ENCODE data around the gene ADAM11.

Gene ADAM11

GRCh38 chr17:44757045-44757917 lies 1.5 kb upstream of the ADAM11 start:
- Histone ChIP-seq H3K27ac (no peak overlapping the region), H3K4me3 (no peak overlapping the region)

- no peak overlapping the region for H3K4me3 ChIP-seq
- no peak overlapping the region for H3K27ac ChIP-seq
Observed at GRCh38 chr17:44757918-44758413, 822 bp upstream of the ADAM11 start.

DNA sequence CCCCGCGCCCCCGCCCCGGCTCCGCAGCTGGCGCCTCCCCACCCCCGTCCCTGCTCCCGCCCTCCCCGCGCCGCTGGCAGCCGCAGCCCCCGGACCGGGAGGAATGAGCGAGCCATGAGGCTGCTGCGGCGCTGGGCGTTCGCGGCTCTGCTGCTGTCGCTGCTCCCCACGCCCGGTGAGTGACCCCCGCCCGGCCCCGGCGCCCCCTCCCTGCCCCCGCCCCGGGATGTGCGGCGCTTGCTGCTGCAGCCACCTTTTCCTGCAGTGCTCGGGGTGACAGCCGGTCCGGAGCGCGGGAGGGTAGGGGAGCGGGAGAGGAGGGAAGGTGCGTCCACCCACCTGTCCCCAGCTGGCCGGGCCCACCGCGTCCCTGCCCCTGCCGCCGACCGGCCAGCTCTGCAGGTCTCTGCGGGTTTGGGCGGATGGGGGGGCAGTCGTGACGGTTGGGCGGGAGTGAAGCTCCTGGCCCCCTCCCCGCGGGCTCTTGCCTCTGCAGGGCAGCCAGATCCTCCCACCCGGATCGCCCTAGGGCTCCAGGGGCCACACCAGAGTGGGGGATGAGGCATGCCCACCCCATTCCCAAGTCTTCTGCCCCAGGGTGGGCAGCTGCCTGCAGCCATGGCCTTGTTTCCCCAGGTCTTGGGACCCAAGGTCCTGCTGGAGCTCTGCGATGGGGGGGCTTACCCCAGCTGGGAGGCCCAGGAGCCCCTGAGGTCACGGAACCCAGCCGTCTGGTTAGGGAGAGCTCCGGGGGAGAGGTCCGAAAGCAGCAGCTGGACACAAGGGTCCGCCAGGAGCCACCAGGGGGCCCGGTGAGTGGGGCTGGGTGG lies 513 bp downstream of the ADAM11 start:
- peak overlapping the region; percentile 22 to 44 (median 27) for H3K4me3 ChIP-seq
- no peak overlapping the region for H3K27ac ChIP-seq

- Histone ChIP-seq H3K4me3 (no peak overlapping the region), H3K27ac (no peak overlapping the region)
Observed at GRCh38 chr17:44759916-44760243, 1.1 kb downstream of the ADAM11 start.

- H3K4me3 ChIP-seq, result no peak overlapping the region
- H3K27ac ChIP-seq, result no peak overlapping the region
Observed at GRCh38 chr17:44760474-44761308, 1.9 kb downstream of the ADAM11 start.

GRCh38 chr17:44761932-44762810 lies 3.4 kb downstream of the ADAM11 start:
- no peak overlapping the region for H3K4me3 ChIP-seq
- no peak overlapping the region for H3K27ac ChIP-seq

DNA sequence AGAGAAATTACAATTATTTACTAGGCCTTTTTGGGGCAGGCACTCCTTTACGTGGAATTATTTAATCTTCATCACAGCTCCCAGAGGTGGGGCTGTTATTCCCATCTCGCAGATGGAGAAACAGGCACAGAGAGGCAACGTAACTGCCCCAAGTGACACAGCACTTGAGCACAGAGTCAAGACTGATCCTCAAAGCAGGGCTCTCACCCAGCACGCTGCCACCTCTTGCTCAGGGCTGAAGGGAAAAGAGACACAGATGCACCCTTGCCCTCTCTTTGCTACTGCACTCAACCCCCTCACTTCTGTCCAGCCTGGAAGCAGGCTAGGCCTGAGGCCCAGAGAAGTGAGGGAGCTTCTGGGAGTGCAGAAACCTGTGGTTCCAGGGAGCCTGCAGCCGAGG lies 4.4 kb downstream of the ADAM11 start:
- no peak overlapping the region for H3K27ac ChIP-seq
- H3K4me3 ChIP-seq, result no peak overlapping the region

DNA sequence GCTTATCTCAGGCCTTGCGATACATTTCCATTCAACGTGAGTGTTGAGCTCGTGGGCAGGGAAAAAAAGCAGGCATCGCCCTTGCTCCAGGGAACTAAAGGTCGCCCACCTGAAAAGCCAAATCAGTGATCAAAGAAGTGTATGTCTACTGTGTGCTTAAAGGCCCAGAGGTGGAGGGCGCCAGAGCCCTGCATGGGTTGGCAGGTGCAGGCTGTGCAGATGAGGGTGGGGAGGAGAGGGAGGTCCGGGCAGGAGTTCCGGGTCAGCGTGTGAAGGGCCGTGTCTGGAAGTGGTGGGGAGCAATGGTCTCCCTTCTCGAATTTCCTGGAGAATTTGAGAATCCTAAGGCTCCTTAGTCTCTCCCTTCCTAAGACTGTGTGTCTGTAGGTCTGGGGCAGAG lies 7.2 kb downstream of the ADAM11 start:
- no peak overlapping the region for H3K27ac ChIP-seq
- H3K4me3 ChIP-seq, result no peak overlapping the region

- no peak overlapping the region for H3K27ac ChIP-seq
- no peak overlapping the region for H3K4me3 ChIP-seq
Observed at GRCh38 chr17:44766409-44767038, 7.7 kb downstream of the ADAM11 start.

GRCh38 chr17:44767493-44767892 lies 8.7 kb downstream of the ADAM11 start:
- no peak overlapping the region for H3K4me3 ChIP-seq
- no peak overlapping the region for H3K27ac ChIP-seq

DNA sequence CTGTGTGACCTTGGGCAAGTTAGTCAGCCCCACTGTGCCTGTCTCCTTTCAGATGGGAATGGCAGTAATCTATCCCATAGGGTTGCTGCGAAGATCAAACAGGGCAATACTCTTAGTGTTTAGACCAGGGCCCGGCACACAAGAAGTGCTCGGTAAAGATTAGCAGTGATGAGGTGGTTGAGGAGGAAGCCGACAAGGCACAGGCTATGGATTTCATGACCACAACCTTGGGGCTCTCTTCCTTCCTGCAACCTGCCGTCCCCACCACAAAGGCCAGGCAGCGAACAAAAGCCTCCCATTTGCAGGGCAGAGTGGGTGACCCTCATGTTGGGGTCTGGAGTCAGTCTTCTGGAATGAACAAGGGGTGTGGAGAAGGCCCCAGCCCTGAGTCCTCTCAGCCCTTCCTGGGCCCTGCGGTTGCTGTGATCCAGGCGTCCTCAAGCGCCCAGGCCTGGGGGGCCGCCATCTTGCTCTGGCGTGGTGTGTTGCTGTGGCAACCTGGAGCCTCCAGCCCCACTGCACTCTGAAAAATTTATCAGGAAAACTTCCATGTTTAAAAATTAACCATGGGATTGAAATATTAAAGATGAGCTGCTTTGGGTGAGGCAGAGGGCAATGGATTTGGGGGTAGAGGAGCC lies 9.8 kb downstream of the ADAM11 start:
- H3K4me3 ChIP-seq, result no peak overlapping the region

DNA sequence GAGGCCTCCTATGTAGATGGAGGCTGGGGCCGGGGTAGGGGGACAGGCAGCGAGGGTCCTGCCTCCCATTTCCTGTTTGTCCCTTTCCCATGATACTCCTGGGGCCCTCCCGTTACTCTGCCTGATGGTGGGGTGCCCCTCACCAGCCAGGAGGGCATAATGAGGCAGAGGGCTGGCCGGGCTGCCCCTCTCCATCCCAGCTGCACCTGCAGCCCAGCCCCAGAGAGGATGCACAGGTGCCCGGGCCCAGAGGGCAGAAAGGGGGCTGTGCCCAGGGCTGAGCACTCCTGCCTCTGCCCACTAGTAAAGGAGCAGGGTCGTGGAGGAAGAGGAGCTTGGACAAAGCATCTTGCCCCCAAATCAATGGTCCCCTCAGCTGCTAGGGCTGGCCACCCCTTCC lies 10.4 kb downstream of the ADAM11 start:
- H3K4me3 ChIP-seq, result no peak overlapping the region

More for the DNA sequence above, 9.8 kb downstream of the ADAM11 start:
- no peak overlapping the region for H3K27ac ChIP-seq

DNA sequence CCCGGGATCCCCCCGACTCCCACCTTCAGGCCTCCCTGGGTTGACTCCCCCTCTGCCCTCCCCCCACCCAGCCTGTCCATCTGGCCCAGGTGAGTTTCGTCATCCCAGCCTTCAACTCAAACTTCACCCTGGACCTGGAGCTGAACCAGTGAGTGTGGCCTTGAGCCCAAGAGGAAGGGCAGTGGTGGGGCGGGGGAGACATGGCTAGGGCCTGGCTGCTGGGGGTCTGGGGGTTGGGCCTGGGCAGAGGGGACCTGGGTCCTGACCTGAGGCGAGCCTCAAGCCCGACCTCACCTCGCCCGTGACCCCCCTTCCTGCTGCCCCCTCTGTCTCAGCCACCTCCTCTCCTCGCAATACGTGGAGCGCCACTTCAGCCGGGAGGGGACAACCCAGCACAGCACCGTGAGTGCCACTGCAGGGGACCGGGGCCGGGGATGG lies 10.9 kb downstream of the ADAM11 start:
- H3K4me3 ChIP-seq, result no peak overlapping the region
- H3K27ac ChIP-seq, result no peak overlapping the region

More for the DNA sequence above, 10.4 kb downstream of the ADAM11 start:
- H3K27ac ChIP-seq, result no peak overlapping the region

GRCh38 chr17:44770166-44770925 lies 11.6 kb downstream of the ADAM11 start:
- Histone ChIP-seq H3K27ac (no peak overlapping the region), H3K4me3 (no peak overlapping the region)

DNA sequence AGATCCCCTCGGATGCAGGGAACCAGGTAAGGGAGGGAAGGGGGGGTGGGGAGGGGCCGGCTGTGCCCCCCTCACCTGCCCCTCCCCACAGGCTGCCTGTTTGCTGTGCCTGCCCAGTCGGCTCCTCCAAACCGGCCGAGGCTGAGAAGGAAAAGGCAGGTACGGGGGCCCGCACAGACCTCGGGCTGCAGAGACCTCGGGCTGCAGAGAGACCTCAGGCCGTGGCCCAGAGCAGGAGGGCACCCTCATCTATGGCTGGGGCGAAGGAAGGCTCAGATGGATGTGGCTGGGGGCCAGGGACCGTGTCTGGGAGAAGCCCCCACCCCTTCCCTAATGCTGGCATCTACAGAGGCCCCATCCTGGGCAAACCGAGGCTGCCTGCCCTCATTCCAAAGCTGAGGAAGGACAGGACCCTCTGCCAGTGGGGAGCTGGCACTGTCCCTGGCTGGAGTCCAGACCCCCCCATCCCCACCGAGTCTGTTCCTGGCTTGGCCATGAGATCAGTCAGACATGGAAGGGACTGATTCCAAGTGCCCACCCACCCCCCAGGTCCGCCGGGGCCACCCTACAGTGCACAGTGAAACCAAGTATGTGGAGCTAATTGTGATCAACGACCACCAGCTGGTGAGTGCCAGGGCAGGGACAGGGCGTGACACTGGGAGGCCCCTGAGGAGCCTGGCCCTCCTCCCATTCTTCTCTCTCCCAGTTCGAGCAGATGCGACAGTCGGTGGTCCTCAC lies 13.7 kb downstream of the ADAM11 start:
- H3K27ac ChIP-seq, result no peak overlapping the region
- H3K4me3 ChIP-seq, result no peak overlapping the region

- Histone ChIP-seq H3K4me3 (no peak overlapping the region), H3K27ac (no peak overlapping the region)
Observed at GRCh38 chr17:44773140-44773539, 14.4 kb downstream of the ADAM11 start.
